ENCODE measurements around the gene PTPN3.
A peak's percentile ranks its signal among the peaks of the same experiment; 100 is the strongest.

Gene PTPN3

GRCh38 chr9:109476642-109477257 is 21.4 kb downstream of the PTPN3 start:
- peak; percentile 47 for FAIRE-seq

GRCh38 chr9:109475526-109475925 is 22.6 kb downstream of the PTPN3 start:
- FAIRE-seq = no peak

- no peak for FAIRE-seq
Observed at GRCh38 chr9:109474944-109475343, 23.2 kb downstream of the PTPN3 start.

GRCh38 chr9:109474170-109474569 is 23.9 kb downstream of the PTPN3 start:
- FAIRE-seq = peak; percentile 41

GRCh38 chr9:109473329-109473728 is 24.8 kb downstream of the PTPN3 start:
- no peak for FAIRE-seq

- FAIRE-seq = no peak
Observed at GRCh38 chr9:109471475-109472393, 26.4 kb downstream of the PTPN3 start.

- peak; percentile 93 for FAIRE-seq
Observed at GRCh38 chr9:109469646-109470358, 28.3 kb downstream of the PTPN3 start.

- FAIRE-seq = no peak
Observed at GRCh38 chr9:109468927-109469326, 29.2 kb downstream of the PTPN3 start.

- FAIRE-seq = no peak
Observed at GRCh38 chr9:109467936-109468335, 30.2 kb downstream of the PTPN3 start.

- no peak for FAIRE-seq
Observed at GRCh38 chr9:109466623-109467590, 31.2 kb downstream of the PTPN3 start.

GRCh38 chr9:109463924-109464625 is 34.0 kb downstream of the PTPN3 start:
- FAIRE-seq = no peak

- no peak for FAIRE-seq
Observed at GRCh38 chr9:109460576-109460975, 37.5 kb downstream of the PTPN3 start.

GRCh38 chr9:109459423-109459822 is 38.7 kb downstream of the PTPN3 start:
- FAIRE-seq = no peak

GRCh38 chr9:109458453-109459211 is 39.5 kb downstream of the PTPN3 start:
- FAIRE-seq = no peak

- no peak for FAIRE-seq
Observed at GRCh38 chr9:109456811-109457210, 41.3 kb downstream of the PTPN3 start.

- FAIRE-seq = no peak
Observed at GRCh38 chr9:109455861-109456260, 42.2 kb downstream of the PTPN3 start.

GRCh38 chr9:109455391-109455790 is 42.7 kb downstream of the PTPN3 start:
- no peak for FAIRE-seq

GRCh38 chr9:109454601-109455155 is 43.4 kb downstream of the PTPN3 start:
- no peak for FAIRE-seq

GRCh38 chr9:109454041-109454440 is 44.1 kb downstream of the PTPN3 start:
- no peak for FAIRE-seq

- no peak for FAIRE-seq
Observed at GRCh38 chr9:109453210-109453842, 44.8 kb downstream of the PTPN3 start.

Measured in islet of Langerhans (tissue), 1 donor.